Testis (tissue), 2 donors: ENCODE measurements around the gene FAM200A.

Source experiments
- CTCF ChIP-seq, 3 experiments: fragments of 450-650 bp in 2 of 3; fragments of 200-600 bp in 1 of 3; sonication (generic) in 1 of 3; IDR thresholded peaks; one replicate each; pipeline ENCODE4 v1.5.1; 2016 to 2019; ENCODE audit warnings: antibody characterized with exemption in 3 of 3, mild to moderate bottlenecking in 2 of 3, moderate library complexity in 1 of 3
- POLR2A ChIP-seq: fragments of 450-650 bp; IDR thresholded peaks from one replicate; pipeline ENCODE4 v1.6.1; 2017; ENCODE audit warnings: antibody characterized with exemption, mild to moderate bottlenecking, moderate library complexity

- TF ChIP-seq CTCF (IDR thresholded peaks at IDR 0.05), result no peak
- TF ChIP-seq POLR2A, result no peak
Measured at GRCh38 chr7:99504281-99504602, 47.7 kb downstream of the FAM200A start.
